NCI-H345 treated with DMSO at 0.1 percent for 48 hours (cell line): Measurements from ENCODE around the gene TMEM141.

Experiments used
- DNase-seq: peaks from one replicate; lab custom pipeline; 2025; ENCODE audit not compliant: unreplicated experiment; lab: John Stamatoyannopoulos, UW

Gene TMEM141

DNA sequence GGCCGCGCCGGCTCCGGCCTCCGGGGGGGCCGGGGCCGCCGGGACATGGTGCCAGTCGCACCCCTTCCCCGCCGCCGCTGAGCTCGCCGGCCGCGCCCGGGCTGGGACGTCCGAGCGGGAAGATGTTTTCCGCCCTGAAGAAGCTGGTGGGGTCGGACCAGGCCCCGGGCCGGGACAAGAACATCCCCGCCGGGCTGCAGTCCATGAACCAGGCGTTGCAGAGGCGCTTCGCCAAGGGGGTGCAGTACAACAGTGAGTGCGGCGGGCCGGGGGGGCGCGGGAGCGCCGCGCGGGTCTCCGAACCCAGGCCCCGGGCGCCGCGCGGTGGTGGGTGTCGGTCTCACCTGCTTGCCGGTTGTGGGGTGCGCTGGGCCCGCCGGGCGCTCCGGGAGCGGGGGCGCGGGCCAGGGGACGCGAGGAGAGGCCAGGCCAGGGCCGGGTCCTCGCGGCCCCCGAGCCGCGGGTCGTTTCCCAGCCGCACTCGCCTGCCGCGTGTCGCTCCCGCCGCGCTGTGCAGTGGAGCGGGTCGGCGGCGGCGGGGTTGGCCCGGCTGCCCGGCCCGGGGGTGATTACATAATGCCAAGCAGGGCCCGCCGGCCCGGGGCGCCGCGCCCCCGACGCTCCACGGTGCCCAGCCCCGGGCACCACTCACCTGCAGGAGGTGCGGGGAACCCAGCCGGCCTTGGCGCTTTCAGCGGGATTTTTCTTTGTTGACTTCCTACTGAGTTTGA, 17.1 kb downstream of the TMEM141 start:
- no peak for DNase-seq

DNA sequence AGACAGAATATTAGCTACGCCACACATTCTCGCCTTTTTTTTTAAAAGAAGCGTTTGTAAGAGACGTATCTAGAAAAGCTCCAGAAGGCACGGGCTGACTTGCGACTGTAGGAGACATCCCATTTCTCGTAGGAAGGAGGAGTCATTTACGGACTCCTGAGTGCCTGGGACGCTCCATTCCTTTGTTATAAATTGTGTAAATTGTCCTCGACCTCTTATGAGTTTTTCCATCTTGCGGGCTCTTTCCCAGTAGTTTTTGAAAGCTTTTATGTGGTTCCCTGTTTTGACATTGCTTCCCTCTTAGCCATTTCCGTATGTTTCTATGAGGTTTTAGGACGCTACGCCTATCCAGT, 17.6 kb downstream of the TMEM141 start:
- DNase-seq = no peak

DNA sequence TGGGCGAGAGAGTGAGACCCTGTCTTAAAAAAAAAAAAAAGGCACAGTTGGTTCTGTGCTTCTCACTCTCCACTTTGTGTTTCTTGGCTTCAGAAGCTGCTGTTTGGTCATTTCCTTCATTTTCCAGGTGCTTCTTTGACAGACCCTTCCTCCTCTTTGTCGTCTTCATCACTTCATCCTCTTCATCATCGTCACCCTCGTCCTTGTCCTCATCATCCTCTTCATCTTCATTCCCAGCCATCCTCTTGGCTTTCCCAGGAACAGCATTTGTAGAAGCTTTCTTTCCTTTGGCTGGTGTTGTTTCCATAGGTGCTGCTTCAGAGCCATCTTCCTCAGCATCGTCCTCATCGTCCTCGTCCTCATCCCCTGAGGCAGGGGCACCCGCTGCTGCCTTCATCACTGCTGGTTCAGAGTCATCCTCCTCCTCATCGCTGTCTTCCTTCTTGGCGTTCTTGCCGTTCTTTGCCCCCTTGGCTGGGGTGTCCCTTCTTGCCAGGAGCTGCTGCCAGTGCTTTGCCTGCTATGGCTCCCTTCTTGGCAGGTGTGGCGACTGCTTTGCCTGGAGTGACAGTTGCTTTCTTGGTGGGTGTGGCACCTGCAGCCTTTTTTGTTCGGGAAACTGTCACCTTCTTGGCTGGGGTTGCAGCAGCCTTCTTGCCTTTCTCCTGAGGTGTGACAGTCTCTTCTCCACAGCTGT, 23.7 kb downstream of the TMEM141 start:
- no peak for DNase-seq

DNA sequence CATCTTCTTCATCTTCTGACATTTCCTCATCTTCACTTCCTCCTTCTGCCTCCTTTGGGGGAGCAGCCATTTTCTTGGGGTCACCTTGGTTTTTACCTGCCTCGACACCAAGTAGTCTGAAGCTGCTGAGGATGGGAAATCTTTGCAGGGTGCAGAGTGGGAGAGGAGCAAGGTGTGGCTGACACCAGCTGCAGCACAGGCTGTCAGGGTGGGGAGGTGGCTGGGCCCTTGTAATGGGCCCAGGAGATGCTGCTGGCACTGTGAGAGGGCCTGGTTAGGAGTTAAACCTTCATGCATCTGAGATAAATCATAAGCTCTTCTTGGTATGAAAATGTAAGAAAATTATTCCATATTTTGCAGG, 24.3 kb downstream of the TMEM141 start:
- no peak for DNase-seq

DNA sequence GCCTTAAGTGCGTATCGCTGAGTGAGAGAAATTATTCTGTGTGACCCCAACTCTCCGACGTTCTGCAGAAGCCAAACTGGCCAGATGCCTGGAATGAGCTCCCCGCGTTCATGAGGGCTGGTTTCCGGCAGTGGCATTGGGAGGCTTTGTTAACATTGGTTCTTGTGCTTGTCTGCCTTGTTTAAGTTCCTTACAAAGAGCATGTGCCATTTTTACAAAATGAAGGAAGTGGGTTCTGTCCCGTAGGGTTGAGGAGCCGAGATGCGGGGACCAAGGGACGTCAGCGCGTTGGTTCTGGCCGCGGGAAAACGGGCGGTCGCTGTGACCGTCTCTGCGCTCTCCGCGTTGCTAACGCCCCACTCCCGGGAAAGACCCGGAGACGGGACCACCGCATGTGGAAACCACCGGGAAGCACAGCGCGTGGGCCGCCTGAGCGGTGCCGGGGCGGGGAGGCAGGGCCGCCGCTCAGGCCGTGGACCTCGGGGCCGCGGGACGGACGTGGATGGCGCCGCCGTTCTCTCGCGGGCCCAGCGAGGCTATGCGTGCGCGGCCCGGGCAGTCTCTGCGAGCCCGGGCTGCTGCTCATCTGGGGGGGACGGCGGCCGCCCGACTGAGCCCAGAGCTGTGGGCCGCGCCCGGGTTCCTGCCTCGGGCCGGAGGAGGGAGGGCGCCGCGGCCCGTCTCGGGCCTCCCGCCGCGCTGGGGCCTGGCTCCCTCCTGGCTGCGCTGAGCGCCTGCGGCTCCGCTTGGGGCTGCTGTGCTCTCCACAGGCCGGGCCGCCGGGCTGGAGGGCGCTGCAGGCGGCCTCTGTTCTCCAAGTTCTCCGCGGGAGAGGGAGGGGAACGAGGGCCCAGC, 30.1 kb downstream of the TMEM141 start:
- DNase-seq = no peak

DNA sequence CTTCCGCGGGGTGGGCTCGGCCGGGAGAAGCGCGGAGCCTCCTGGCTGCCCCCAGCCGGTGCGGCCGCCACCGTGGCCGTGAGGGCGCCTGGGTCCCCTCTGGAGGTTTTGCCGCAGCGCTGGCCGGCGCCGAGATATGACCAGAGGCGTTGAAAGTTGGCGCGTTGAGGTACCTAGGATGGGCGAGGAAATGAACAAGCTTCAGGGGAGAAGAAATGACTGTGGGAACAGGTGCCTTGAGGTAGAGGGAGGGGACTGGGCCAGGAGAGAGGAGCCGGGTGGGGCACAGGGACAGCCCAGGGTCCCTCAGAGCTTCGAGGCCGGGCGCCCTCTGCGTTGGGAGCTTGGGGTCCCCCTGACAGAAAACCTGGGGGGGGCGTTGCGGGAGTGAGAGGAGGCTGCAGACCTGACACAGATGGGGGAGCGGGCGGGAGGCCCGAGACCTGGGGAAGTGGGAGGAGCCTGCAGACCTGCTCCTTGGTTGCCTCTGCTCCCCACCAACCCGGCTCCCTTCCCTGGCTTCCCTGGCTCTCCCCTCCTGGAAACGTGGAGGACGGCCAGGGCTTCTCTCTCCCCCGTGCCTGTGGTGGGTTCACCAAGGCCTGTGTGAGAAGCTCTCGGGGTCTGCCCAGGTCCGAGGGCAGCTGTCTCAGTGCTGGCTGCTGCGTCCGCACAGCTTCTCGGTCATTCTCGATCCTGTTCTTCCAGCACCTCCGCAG, 30.8 kb downstream of the TMEM141 start:
- DNase-seq = no peak

DNA sequence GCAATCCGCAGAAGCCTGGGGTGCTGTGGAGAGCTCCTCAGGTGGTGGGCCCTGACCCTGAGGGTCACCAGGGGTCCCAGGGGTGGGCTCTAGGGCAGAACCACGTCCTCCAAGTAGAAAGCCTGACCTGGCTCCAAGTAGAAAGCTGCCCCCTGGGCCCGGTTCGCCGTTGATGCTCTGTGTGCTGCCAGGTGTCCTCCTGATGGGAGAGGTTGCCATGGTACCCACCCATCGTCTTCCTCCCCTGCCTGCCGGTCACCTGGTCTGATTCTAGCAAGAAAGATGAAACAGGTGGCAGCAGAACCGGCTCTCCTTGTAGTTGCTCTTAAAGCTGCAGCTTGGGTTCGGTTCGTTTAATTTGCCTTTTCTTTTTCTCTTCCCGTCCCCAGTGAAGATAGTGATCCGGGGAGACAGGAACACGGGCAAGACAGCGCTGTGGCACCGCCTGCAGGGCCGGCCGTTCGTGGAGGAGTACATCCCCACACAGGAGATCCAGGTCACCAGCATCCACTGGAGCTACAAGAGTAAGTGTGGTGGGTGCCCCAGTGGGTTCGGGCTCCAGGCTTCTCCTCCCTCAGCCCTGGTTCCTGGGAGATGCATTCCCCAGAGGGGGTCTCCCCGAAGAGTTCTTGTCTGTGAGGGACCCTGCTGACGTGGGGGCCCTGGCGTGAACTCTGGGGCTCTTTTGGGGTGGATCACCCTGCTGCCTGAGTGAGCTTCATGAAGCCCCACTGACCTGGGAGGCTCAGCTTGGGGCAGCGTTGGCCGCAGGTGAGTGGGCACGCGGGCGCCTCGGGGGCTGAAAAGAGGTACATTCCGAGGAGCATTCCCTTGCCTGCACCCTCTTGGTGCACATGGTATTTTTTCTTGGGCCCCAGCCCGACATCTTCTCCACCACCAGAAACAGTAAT, 32.2 kb downstream of the TMEM141 start:
- no peak for DNase-seq

DNA sequence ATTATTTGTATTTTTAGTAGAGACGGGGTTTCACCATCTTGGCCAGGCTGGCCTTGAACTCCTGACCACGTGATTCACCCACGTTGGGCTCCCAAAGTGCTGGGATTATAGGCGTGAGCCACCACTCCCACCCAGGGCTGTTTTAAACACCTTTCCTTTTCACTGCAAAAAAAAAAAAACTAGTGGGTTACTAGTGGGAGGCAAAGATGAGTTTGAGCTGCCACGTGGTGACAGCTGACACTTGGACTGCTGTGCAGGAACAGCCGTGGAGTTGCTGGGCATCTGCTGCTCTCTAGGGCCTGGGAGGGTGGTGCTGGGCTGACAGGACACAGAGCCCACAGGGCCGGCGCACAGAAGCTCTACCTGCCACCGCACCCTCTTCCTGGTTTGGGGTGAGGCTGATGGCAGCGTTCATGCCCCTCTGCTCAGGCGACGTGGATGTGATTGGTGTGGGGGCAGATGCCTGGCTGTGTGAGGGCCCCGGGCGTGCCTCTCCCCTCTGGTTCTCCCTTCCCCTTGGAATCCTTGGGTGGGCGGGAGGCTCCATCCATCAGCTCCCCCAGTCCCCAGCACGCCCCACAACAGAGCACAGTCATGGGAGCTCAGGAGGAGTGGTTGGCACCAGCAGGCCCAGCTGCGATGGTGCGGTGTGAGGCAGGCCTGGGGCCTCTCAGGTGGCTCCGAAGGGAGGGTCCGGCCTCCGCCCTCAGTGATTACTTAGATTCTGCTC, 33.5 kb downstream of the TMEM141 start:
- no peak for DNase-seq

DNA sequence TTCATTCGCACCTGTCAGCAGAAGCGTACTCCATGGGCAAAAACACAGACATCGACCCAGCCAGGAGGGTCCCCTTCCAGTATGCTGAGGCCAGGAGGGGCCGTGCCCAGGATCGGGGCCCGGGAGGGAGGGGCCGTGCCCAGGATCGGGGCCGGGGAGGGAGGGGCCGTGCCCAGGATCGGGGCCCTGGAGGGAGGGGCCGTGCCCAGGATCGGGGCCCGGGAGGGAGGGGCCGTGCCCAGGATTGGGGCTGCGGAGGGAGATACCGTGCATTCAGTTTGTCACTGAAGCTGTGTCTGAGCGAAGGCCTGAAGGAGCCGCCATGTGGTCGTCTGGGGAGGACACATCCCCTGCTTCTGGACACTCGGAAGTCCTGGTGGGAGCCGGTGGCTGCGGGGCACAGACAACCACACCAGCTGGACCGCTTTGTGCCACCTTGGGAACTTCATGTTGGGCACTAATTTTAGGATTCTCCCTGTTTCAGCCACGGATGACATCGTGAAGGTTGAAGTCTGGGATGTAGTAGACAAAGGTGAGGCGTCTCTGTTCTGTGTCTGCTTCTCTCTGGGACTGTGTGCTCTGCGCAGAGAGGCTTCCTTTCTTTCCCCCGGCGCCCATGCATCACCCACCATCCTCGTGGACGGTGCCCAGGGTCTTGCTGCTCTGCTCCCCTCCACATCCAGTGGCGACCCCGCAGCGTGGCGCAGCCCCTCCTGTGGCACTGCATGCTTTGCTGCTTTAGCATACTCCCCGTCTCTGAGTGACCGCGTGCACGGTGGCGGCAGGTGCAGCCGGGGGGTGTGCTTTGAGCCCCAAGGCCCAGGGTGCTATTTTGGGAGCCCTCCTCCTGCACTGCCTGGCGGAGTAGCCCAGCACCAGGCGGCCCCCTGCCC, 34.4 kb downstream of the TMEM141 start:
- no peak for DNase-seq

DNA sequence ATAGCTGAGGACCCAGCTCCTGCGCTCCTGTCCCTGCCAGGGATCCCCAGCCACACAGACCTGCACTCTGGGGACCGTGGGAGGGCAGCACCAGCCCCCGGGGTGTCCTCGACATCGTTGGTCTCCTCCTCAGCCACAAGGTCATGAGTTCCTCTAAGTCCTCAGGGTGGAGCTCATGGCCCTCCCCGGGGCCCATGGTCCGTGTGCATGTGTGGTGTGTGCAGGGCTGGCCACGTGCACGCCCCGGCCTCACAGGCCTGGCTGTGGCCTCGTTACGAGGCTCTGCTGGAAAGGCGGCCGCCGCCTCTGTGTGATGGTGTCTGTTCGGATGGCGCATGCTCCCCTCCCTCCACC, 35.0 kb downstream of the TMEM141 start:
- DNase-seq = no peak

DNA sequence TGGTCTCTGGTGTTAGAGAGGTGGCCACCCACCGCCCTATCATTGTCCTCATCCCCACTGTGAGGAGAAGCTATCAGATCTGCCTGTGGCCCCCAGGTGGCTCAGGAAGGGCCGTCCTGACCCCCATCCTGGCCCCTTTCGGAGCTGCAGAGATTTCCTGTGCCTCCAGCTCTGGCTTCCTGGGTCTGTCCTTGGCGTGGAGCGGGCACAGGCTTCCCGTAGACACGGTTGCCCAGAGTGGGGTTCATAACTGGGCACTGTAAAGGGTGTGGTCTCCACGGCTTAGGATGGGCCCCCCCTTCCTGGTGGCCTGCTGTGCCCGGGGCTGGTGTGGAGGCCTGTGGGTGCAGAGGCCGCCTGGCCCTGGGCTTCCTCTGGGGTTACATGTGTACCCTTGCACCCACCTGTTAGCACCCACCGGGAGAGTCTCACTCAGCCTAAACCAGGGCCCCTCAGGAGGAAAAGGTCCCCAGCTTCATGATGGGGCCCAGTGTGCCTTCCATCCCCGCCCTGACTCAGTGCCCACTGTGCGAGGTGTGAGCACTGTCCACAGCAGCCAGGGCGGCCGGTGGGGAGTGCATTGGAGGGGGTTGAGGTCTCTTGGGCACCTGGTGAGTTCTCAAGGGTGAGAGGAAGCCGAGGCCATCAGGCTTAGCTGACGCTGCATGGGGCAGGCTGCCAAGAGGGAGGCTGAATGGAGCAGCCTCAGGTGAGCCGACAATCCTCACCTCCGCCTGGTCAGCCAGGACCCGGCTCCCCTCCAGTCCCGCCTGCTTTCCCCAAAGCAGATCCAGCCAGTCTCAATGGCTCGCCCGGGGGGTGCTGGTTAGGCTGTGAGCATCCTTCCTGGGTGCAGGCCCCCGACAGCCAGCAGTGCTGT, 35.8 kb downstream of the TMEM141 start:
- no peak for DNase-seq

DNA sequence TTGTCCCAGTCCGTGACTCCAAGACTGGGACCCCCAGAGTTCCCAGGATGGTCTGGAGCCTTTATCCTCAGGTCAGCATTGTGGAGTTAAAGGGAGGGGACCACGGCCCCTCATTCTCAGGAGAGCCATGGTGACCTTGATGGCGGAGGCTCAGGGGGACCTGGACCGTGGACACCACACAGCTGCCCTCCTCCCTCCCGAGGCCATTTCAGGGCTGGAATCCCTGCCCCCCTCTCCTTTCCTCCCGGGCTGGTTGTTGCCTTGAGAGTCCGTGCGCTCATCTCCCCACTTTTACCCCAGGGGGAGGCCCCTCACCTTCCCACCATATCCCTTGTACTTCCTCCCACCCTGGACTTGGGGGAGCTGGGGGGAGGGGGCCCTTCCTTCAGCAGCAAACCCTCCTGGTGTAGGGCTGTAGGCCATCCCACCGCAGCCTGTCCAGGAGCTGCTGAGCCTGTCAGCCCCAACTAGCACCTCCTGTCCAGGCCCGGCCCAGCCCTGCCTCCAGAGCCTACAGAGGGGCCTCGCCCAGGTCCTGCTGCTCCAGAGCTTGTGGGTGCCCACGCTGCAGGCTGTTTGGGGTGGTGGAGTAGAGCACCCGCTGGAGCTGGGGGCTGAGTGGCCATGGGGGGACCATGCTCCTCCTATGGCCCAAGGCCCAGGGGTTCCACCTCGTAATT, 36.8 kb downstream of the TMEM141 start:
- no peak for DNase-seq

DNA sequence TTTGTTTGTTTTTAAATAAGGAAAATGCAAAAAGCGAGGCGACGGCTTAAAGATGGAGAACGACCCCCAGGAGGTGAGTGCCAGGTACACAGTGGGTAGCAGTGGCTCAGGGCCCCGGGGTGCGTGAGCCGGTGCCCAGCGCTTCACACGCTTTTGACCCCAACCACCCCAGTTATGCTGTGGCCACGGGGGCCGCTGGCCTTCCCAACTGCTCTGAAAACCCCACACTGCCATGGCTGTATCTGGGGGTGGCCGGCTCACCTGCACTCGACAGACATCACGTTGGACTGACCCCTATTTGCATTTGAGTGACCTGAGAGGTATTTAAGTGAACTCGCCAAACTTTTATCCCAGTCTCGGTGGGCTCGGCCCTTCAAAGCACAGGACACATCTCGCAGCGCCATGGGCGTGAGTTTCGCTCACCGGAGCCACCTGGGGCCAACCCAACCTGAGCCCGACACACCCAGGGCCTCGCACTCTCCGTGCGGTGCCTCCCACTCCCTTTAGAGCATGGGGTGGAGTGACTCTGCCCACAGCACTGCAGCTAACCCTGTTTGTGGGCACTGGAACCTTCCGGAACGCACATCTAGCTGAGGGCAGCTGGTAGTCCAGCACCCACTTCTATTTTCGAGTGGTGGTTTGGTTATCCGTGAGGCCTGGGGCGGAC, 37.5 kb downstream of the TMEM141 start:
- DNase-seq = no peak

DNA sequence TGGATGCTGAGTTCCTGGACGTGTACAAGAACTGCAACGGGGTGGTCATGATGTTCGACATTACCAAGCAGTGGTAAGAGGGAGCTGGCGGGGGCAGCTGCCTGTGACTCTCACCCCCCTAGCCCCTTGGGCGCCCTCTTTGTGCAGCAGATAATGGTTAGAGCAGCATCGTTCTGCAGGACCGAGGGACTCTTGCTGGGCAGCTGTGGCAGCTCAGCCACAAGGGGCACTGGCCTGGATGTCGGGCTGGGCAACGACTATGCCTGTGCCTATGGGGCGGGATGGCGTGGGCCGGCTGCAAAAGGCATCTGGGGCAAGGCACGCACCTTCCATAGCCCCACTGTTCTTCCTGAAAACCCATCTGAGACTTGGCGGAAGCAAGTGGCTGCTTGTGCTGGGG, 38.3 kb downstream of the TMEM141 start:
- no peak for DNase-seq

DNA sequence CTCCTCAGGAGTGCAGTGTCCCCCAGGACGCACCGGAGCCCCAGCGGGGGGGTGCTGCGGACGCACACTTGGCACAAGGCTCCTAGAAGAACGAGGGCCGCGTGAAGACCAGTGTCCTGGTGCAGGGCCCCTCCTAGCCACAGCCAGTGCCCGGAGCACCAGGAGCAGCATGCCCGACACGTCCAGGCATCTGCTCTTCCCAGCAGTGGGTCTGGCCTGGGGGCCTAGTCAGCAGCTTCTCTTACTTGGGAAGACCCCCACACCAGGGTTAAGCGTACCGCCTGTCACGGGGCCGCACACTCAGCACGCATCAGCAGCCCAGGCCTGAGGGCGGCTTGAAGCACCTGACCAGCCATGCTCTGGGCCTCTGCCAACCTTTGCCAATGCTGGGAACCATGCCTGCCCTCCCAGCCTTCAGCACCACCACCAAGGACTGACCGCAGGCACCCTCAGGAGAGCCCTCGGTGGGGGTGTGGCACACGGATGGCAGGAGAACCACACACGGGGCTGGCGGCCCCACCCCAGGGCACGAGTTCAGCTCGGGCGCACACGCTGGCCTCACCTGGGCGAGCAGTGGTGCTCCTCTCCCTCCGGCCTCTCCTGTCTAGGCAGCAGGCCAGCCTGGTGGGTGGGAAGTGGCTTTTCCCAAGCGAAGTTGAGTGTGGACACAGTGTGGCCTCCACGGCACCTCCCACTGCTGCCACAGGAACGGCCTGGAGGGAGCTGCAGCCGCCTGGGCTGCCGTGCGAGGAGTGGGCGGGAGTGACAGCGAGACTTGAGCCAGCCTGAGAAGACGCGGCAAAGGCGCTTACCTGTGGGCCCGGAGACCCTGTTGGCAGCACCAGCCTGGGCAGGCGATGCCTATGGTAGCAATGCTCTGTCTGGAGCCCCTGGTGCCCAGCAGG, 39.1 kb downstream of the TMEM141 start:
- no peak for DNase-seq
